Measurements from ENCODE around the gene EYS. TPM values are rescaled to one million over a fixed set of nuclear protein-coding genes. Genes with fewer than 3 reads are reported as not detected.

The EYS gene
- total and polyA plus RNA-seq, 2 of the 13 experiments (the other 11 are each of a cell fraction or from before 2014, with no cell fraction given) = 0.04 to 0.07 TPM

DNA sequence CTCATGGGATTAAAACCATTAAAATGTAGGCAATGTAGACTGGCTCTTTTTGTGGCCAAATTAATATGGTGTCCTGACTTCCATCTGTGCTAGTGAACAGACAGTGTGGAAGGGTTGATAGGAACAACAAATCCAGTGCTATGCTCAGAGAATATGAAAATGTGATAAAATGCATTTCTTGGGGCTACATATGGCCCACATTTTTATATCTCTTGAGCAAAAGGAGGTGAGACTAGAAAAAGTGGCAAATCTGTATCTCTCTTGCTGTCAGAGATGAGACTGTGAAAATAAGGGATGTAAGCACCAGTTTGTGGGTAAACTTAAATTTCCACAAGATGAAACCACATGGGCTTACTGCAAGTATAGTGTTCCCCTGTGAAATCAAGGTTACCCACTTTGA lies 1909.3 kb downstream of the EYS start (continued):
- TF ChIP-seq ETS1 (CRISPR knock-in tag; IDR thresholded peaks at IDR 0.05) (no peak), KMT2A (CRISPR knock-in tag; IDR thresholded peaks at IDR 0.05) (no peak), ZNF773 (CRISPR knock-in tag; IDR thresholded peaks at IDR 0.05; ENCODE audit: borderline replicate concordance) (no peak)

DNA sequence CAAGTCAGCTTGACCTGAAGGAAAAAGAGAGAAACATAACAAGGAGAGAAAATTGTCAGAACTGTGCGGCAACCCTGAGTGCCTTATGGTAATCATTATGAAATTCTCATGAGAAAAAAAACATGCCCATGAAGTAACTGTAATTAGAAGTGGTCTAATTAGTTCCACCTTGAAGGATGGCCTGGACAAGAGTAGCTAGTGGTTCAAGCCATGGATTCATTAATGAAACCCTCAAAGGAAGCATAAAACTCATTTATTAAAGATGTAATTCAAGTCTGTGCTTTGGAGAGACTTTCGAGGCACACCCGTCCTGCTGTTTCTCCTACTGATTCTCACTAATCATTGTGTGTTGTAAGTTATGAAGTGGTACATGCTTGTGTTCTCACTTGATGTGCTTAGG lies 1911.2 kb downstream of the EYS start:
- Histone ChIP-seq H3K9ac (ENCODE audit: insufficient read depth, low read depth, low read length) (no peak overlapping the region), H3K27me3 (ENCODE audit: control insufficient read depth in 1 of 2, insufficient read depth in 2 of 2, low read length in 2 of 2) (no peaks in the 10 kb centered on the region), H3K27ac (ENCODE audit: extremely low read length, insufficient read depth, low read length) (no peak overlapping the region), H3K4me1 (ENCODE audit: insufficient read depth, low read length) (peaks cover 23% of the 10 kb centered on the region), H3K9me3 (ENCODE audit: low read length) (no peaks in the 10 kb centered on the region), H4K20me1 (ENCODE audit: insufficient read depth, low read length) (no peaks in the 10 kb centered on the region), H3K4me3 (replicated peaks in 1 of 3; ENCODE audit: insufficient read depth in 1 of 3, low read depth in 2 of 3, low read length in 3 of 3) (no peak overlapping the region), H3K79me2 (ENCODE audit: insufficient read depth, low read length) (no peaks in the 10 kb centered on the region), H3K4me2 (ENCODE audit: low read depth, low read length) (no peak overlapping the region), H2AFZ (ENCODE audit: low read length) (no peak overlapping the region), H3K36me3 (replicated peaks in 1 of 2; ENCODE audit: control insufficient read depth in 1 of 2, insufficient read depth in 2 of 2, low read length in 2 of 2) (no peaks in the 10 kb centered on the region)
- no peak for ATAC-seq
- in situ Hi-C loops (cut with HindIII; ENCODE audit: extremely low pct_ligation_motif_present, low pct_unique_long_range_greater_than_20kb) (loop anchor here (10.0 kb wide), 1 partner anchor 451 kb away; no protein-coding TSS in a partner anchor), intact Hi-C loops (cut with micrococcal nuclease; ENCODE audit: unreplicated experiment) (no loop called here)
- no peak for TF ChIP-seq KMT2A (CRISPR knock-in tag; IDR thresholded peaks at IDR 0.05)
- TF ChIP-seq ZNF17 (CRISPR knock-in tag; IDR thresholded peaks at IDR 0.05) = no peak
- no peak for TF ChIP-seq TOPORS (CRISPR knock-in tag; IDR thresholded peaks at IDR 0.05)
- TF ChIP-seq FOXA3 (CRISPR knock-in tag; IDR thresholded peaks at IDR 0.05) = no peak
- TF ChIP-seq ZNF333 (CRISPR knock-in tag; IDR thresholded peaks at IDR 0.05; ENCODE audit: borderline replicate concordance) = no peak
- 71% methylated on average over 3 of the region's 3 CpGs for WGBS (ENCODE audit: low lambda C conversion rate)
- ChIA-PET CTCF (ENCODE audit: low intra/inter-chr PET ratio, low total read pairs) (no interaction called here), POLR2A (no interaction called here)
- no peak for DNase-seq (ENCODE audit: low spot score)
- BruUV-seq (replicated peaks) = no TSS peak
- no peak for FAIRE-seq

DNA sequence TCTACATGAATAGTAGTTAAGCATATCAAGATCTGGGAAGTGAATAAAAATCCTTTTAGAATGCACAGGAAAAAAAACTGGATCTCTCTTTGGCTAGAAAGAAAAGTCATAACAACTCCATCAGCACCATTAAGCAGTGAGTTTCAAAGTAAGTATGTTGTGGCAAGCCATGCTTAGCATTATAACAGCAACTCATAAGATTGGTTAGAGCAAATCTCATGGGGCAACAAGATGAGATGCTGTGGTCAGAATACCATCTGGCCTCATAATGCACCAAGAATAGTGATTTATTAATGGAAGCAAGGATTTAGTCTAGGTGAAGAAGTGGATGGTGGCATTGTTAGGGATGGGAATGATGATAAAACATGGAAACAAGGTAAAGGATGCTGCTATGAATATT lies 1912.0 kb downstream of the EYS start:
- in situ Hi-C loops (cut with HindIII; ENCODE audit: extremely low pct_ligation_motif_present, low pct_unique_long_range_greater_than_20kb) (loop anchor here (10.0 kb wide), 1 partner anchor 450 kb away; no protein-coding TSS in a partner anchor), intact Hi-C loops (cut with micrococcal nuclease; ENCODE audit: unreplicated experiment) (no loop called here)
- no peak for DNase-seq (ENCODE audit: low spot score)
- CTCF ChIA-PET (ENCODE audit: low intra/inter-chr PET ratio, low total read pairs) = no interaction called here
- no peaks in the 10 kb centered on the region for H3K36me3 ChIP-seq (replicated peaks in 1 of 2; ENCODE audit: control insufficient read depth in 1 of 2, insufficient read depth in 2 of 2, low read length in 2 of 2)
- H4K20me1 ChIP-seq (ENCODE audit: insufficient read depth, low read length) = no peaks in the 10 kb centered on the region
- POLR2A ChIA-PET = no interaction called here
- no peak overlapping the region for H3K4me2 ChIP-seq (ENCODE audit: low read depth, low read length)
- peaks cover 15% of the 10 kb centered on the region for H3K4me1 ChIP-seq (ENCODE audit: insufficient read depth, low read length)
- H2AFZ ChIP-seq (ENCODE audit: low read length) = no peak overlapping the region
- no peak overlapping the region for H3K27ac ChIP-seq (ENCODE audit: extremely low read length, insufficient read depth, low read length)
- H3K27me3 ChIP-seq (ENCODE audit: control insufficient read depth in 1 of 2, insufficient read depth in 2 of 2, low read length in 2 of 2) = no peaks in the 10 kb centered on the region
- no TSS peak for BruUV-seq (replicated peaks)
- H3K79me2 ChIP-seq (ENCODE audit: insufficient read depth, low read length) = no peaks in the 10 kb centered on the region
- H3K9ac ChIP-seq (ENCODE audit: insufficient read depth, low read depth, low read length) = no peak overlapping the region
- ATAC-seq = no peak
- H3K4me3 ChIP-seq (replicated peaks in 1 of 3; ENCODE audit: insufficient read depth in 1 of 3, low read depth in 2 of 3, low read length in 3 of 3) = no peak overlapping the region
- FAIRE-seq = no peak
- no peaks in the 10 kb centered on the region for H3K9me3 ChIP-seq (ENCODE audit: low read length)
- TF ChIP-seq JUNB (CRISPR knock-in tag; IDR thresholded peaks at IDR 0.05; ENCODE audit: borderline replicate concordance) (no peak), PAF1 (CRISPR knock-in tag; IDR thresholded peaks at IDR 0.05) (no peak), ZBTB21 (CRISPR knock-in tag; IDR thresholded peaks at IDR 0.05) (no peak), JUND (CRISPR knock-in tag; IDR thresholded peaks at IDR 0.05) (no peak), E2F5 (CRISPR knock-in tag; conservative IDR thresholded peaks at IDR 0.05) (no peak), ZNF382 (CRISPR knock-in tag; IDR thresholded peaks at IDR 0.05; ENCODE audit: borderline replicate concordance) (no peak), FOXM1 (CRISPR knock-in tag; IDR thresholded peaks at IDR 0.05) (no peak), REL (CRISPR knock-in tag; conservative IDR thresholded peaks at IDR 0.05) (no peak), GATAD2A (CRISPR knock-in tag; IDR thresholded peaks at IDR 0.05) (no peak), SP140L (CRISPR knock-in tag; IDR thresholded peaks at IDR 0.05; ENCODE audit: borderline replicate concordance) (no peak)
- TF ChIP-seq, protein P1, sequence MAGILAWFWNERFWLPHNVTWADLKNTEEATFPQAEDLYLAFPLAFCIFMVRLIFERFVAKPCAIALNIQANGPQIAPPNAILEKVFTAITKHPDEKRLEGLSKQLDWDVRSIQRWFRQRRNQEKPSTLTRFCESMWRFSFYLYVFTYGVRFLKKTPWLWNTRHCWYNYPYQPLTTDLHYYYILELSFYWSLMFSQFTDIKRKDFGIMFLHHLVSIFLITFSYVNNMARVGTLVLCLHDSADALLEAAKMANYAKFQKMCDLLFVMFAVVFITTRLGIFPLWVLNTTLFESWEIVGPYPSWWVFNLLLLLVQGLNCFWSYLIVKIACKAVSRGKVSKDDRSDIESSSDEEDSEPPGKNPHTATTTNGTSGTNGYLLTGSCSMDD (CRISPR knock-in tag; IDR thresholded peaks at IDR 0.05) = no peak

All from HepG2 (cell line).